ENCODE data around the gene GPN2.
A peak's percentile ranks its signal among the peaks of the same experiment; 100 is the strongest.

GPN2 gene

GRCh38 chr1:26913754-26914619 is 23.9 kb upstream of the GPN2 start, which contains the start of gene NR0B2 (continued):
- TF ChIP-seq ZNF518A (tag by site-specific recombination; conservative IDR thresholded peaks at IDR 0.05; ENCODE audit: low read depth) = peak; percentile 43
- no peak for TF ChIP-seq SALL2 (tag by site-specific recombination; IDR thresholded peaks at IDR 0.05; ENCODE audit: borderline replicate concordance)
- TF ChIP-seq AEBP2 (tag by site-specific recombination; IDR thresholded peaks at IDR 0.05; ENCODE audit: borderline replicate concordance) = no peak
- TF ChIP-seq, protein P1, sequence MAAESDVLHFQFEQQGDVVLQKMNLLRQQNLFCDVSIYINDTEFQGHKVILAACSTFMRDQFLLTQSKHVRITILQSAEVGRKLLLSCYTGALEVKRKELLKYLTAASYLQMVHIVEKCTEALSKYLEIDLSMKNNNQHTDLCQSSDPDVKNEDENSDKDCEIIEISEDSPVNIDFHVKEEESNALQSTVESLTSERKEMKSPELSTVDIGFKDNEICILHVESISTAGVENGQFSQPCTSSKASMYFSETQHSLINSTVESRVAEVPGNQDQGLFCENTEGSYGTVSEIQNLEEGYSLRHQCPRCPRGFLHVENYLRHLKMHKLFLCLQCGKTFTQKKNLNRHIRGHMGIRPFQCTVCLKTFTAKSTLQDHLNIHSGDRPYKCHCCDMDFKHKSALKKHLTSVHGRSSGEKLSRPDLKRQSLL (tag by site-specific recombination; IDR thresholded peaks at IDR 0.05) = no peak
- TF ChIP-seq, protein P2, sequence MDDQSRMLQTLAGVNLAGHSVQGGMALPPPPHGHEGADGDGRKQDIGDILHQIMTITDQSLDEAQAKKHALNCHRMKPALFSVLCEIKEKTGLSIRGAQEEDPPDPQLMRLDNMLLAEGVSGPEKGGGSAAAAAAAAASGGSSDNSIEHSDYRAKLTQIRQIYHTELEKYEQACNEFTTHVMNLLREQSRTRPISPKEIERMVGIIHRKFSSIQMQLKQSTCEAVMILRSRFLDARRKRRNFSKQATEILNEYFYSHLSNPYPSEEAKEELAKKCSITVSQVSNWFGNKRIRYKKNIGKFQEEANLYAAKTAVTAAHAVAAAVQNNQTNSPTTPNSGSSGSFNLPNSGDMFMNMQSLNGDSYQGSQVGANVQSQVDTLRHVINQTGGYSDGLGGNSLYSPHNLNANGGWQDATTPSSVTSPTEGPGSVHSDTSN (CRISPR knock-in tag; IDR thresholded peaks at IDR 0.05) = no peak
- peak; percentile 99 for TF ChIP-seq ZNF335 (tag by site-specific recombination; conservative IDR thresholded peaks at IDR 0.05)
- peak; percentile 57 for TF ChIP-seq ZBTB8A (tag by site-specific recombination; IDR thresholded peaks at IDR 0.05)
- no peak for TF ChIP-seq ZNF785 (tag by site-specific recombination; IDR thresholded peaks at IDR 0.05)
- TF ChIP-seq ZNF324 (tag by site-specific recombination; IDR thresholded peaks at IDR 0.05) = no peak
- no peak for TF ChIP-seq ZFP3 (tag by site-specific recombination; IDR thresholded peaks at IDR 0.05; ENCODE audit: low read depth)
- TF ChIP-seq, protein P3, sequence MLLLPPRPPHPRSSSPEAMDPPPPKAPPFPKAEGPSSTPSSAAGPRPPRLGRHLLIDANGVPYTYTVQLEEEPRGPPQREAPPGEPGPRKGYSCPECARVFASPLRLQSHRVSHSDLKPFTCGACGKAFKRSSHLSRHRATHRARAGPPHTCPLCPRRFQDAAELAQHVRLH (tag by site-specific recombination; IDR thresholded peaks at IDR 0.05) = no peak
- TF ChIP-seq ZNF76 (tag by site-specific recombination; IDR thresholded peaks at IDR 0.05; ENCODE audit: borderline replicate concordance, low read depth) = no peak
- peak; percentile 16; the same call in 1 of the 2 replicates for TF ChIP-seq ZNF600 (tag by site-specific recombination; IDR thresholded peaks at IDR 0.05)
- no peak for TF ChIP-seq ZNF664 (tag by site-specific recombination; IDR thresholded peaks at IDR 0.05)
- TF ChIP-seq ZNF423 (tag by site-specific recombination; IDR thresholded peaks at IDR 0.05) = 0 out of 2 replicates have a peak, but pooled peaks have one; percentile 7
- no peak for TF ChIP-seq RBAK (tag by site-specific recombination; IDR thresholded peaks at IDR 0.05)
- no peak for TF ChIP-seq KLF8 (tag by site-specific recombination; IDR thresholded peaks at IDR 0.05)
- peak; percentile 30; the same call in 1 of the 2 replicates for TF ChIP-seq SP2 (tag by site-specific recombination; IDR thresholded peaks at IDR 0.05)
- no peak for TF ChIP-seq ZNF211 (tag by site-specific recombination; IDR thresholded peaks at IDR 0.05; ENCODE audit: low read depth)
- no peak for TF ChIP-seq ZNF280C (tag by site-specific recombination; IDR thresholded peaks at IDR 0.05)
- TF ChIP-seq ZNF776 (tag by site-specific recombination; IDR thresholded peaks at IDR 0.05; ENCODE audit: borderline replicate concordance) = no peak
- TF ChIP-seq ZSCAN16 (tag by site-specific recombination; IDR thresholded peaks at IDR 0.05) = no peak
- TF ChIP-seq ZBTB20 (tag by site-specific recombination; IDR thresholded peaks at IDR 0.05) = peak; percentile 77
- TF ChIP-seq, protein P4, sequence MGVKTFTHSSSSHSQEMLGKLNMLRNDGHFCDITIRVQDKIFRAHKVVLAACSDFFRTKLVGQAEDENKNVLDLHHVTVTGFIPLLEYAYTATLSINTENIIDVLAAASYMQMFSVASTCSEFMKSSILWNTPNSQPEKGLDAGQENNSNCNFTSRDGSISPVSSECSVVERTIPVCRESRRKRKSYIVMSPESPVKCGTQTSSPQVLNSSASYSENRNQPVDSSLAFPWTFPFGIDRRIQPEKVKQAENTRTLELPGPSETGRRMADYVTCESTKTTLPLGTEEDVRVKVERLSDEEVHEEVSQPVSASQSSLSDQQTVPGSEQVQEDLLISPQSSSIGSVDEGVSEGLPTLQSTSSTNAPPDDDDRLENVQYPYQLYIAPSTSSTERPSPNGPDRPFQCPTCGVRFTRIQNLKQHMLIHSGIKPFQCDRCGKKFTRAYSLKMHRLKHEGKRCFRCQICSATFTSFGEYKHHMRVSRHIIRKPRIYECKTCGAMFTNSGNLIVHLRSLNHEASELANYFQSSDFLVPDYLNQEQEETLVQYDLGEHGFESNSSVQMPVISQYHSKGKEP (tag by site-specific recombination; IDR thresholded peaks at IDR 0.05) = no peak
- peak; percentile 56 for TF ChIP-seq FEZF1 (tag by site-specific recombination; IDR thresholded peaks at IDR 0.05)
- TF ChIP-seq ZNF501 (tag by site-specific recombination; IDR thresholded peaks at IDR 0.05) = no peak

Measured in HEK293 (cell line).